Neural cell (in vitro differentiated cells): ENCODE measurements around the gene TSR3.

Experiments used
- EP300 ChIP-seq: fragments of 450-650 bp; conservative IDR thresholded peaks from 2 replicates; pipeline ENCODE4 v1.6.1; 2014; ENCODE audit warnings: antibody characterized with exemption, mild to moderate bottlenecking, moderate library complexity; ENCODE audit not compliant: poor library complexity, severe bottlenecking
- EZH2 ChIP-seq: fragments of 200-600, 300-800 bp; shearing (Covaris generic), sonication (generic); IDR thresholded peaks from 2 replicates; pipeline ENCODE4 v1.6.1; 2014; ENCODE audit warnings: antibody characterized with exemption, low read length, borderline replicate concordance, mild to moderate bottlenecking; ENCODE audit not compliant: insufficient read depth, poor library complexity, severe bottlenecking
- POLR2AphosphoS5 ChIP-seq: IDR thresholded peaks from 2 replicates; pipeline ENCODE4 v1.6.1; 2012
- RAD21 ChIP-seq: fragments of 450-650 bp; conservative IDR thresholded peaks from 2 replicates; pipeline ENCODE4 v1.6.1; 2014; ENCODE audit warnings: antibody characterized with exemption, mild to moderate bottlenecking, moderate library complexity
- TF ChIP-seq, protein P1 (sequence below): fragments of 450-650 bp; IDR thresholded peaks from 2 replicates; pipeline ENCODE4 v1.5.1; 2014; ENCODE audit warnings: antibody characterized with exemption, mild to moderate bottlenecking, moderate library complexity; ENCODE audit not compliant: poor library complexity, severe bottlenecking
- TF ChIP-seq, protein P2 (sequence below): IDR thresholded peaks from 2 replicates; pipeline ENCODE4 v1.6.1; 2012; ENCODE audit warnings: borderline replicate concordance

DNA sequence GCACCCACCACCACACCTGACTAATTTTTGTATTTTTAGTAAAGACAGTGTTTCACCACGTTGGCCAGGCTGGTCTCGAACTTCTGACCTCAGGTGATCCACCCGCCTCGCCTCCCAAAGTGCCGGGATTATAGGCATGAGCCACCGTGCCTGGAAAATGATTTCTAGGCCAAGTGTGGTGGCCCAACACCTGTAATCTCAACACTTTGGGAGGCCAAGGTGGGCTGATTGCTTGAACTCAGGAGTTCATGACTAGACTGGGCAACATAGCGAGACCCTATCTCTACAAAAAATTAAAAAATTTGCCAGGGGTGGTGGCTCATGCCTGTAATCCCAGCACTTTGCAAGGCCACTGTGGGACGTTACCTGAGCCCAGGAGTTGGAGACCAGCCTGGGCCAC, 29.3 kb downstream of the TSR3 start:
- TF ChIP-seq, protein P1, sequence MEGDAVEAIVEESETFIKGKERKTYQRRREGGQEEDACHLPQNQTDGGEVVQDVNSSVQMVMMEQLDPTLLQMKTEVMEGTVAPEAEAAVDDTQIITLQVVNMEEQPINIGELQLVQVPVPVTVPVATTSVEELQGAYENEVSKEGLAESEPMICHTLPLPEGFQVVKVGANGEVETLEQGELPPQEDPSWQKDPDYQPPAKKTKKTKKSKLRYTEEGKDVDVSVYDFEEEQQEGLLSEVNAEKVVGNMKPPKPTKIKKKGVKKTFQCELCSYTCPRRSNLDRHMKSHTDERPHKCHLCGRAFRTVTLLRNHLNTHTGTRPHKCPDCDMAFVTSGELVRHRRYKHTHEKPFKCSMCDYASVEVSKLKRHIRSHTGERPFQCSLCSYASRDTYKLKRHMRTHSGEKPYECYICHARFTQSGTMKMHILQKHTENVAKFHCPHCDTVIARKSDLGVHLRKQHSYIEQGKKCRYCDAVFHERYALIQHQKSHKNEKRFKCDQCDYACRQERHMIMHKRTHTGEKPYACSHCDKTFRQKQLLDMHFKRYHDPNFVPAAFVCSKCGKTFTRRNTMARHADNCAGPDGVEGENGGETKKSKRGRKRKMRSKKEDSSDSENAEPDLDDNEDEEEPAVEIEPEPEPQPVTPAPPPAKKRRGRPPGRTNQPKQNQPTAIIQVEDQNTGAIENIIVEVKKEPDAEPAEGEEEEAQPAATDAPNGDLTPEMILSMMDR = no peak
- TF ChIP-seq, protein P2, sequence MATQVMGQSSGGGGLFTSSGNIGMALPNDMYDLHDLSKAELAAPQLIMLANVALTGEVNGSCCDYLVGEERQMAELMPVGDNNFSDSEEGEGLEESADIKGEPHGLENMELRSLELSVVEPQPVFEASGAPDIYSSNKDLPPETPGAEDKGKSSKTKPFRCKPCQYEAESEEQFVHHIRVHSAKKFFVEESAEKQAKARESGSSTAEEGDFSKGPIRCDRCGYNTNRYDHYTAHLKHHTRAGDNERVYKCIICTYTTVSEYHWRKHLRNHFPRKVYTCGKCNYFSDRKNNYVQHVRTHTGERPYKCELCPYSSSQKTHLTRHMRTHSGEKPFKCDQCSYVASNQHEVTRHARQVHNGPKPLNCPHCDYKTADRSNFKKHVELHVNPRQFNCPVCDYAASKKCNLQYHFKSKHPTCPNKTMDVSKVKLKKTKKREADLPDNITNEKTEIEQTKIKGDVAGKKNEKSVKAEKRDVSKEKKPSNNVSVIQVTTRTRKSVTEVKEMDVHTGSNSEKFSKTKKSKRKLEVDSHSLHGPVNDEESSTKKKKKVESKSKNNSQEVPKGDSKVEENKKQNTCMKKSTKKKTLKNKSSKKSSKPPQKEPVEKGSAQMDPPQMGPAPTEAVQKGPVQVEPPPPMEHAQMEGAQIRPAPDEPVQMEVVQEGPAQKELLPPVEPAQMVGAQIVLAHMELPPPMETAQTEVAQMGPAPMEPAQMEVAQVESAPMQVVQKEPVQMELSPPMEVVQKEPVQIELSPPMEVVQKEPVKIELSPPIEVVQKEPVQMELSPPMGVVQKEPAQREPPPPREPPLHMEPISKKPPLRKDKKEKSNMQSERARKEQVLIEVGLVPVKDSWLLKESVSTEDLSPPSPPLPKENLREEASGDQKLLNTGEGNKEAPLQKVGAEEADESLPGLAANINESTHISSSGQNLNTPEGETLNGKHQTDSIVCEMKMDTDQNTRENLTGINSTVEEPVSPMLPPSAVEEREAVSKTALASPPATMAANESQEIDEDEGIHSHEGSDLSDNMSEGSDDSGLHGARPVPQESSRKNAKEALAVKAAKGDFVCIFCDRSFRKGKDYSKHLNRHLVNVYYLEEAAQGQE = no peak
- no peak for TF ChIP-seq POLR2AphosphoS5
- TF ChIP-seq EZH2 = no peak
- TF ChIP-seq EP300 = no peak
- TF ChIP-seq RAD21 = no peak
